DND-41 (cell line): ENCODE data around the gene FOXA2.

ENCODE experiments used
- EZH2 ChIP-seq: IDR thresholded peaks from 3 replicates; pipeline ENCODE4 v1.6.1; 2012; ENCODE audit warnings: borderline replicate concordance, low read depth, mild to moderate bottlenecking, moderate library complexity, low read length, inconsistent platforms; ENCODE audit not compliant: severe bottlenecking
- TF ChIP-seq, protein P1 (sequence below): IDR thresholded peaks from 2 replicates; pipeline ENCODE4 v1.5.1; 2012; ENCODE audit warnings: borderline replicate concordance, low read length, moderate library complexity, mild to moderate bottlenecking; ENCODE audit not compliant: poor library complexity, severe bottlenecking; ENCODE audit errors: extremely low read depth

DNA sequence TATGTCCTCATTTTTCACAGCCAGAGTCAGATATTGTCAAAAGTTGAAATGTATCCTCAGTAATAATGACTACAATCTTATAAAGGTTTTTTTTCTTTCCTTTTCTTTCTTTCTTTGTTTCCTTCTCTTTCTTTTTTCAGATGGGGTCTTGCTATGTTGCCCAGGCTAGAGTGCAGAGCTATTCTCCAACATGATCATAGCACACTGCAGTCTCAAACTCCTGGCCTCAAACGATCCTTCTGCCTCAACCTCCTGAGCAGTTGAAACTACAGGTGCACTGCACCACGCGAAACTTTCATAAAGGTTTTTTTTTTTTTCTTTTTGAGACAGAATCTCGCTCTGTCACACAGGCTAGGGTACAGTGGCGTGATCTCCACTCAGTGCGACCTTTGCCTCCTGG, 31.1 kb upstream of the FOXA2 start:
- TF ChIP-seq EZH2 = no peak
- TF ChIP-seq, protein P1, sequence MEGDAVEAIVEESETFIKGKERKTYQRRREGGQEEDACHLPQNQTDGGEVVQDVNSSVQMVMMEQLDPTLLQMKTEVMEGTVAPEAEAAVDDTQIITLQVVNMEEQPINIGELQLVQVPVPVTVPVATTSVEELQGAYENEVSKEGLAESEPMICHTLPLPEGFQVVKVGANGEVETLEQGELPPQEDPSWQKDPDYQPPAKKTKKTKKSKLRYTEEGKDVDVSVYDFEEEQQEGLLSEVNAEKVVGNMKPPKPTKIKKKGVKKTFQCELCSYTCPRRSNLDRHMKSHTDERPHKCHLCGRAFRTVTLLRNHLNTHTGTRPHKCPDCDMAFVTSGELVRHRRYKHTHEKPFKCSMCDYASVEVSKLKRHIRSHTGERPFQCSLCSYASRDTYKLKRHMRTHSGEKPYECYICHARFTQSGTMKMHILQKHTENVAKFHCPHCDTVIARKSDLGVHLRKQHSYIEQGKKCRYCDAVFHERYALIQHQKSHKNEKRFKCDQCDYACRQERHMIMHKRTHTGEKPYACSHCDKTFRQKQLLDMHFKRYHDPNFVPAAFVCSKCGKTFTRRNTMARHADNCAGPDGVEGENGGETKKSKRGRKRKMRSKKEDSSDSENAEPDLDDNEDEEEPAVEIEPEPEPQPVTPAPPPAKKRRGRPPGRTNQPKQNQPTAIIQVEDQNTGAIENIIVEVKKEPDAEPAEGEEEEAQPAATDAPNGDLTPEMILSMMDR = no peak
